Activated CD8-positive, alpha-beta T cell treated with anti-CD3 and anti-CD28 coated beads for 36 hours (primary cell): Measurements from ENCODE around the gene SLIT3. TPM values are rescaled to one million over a fixed set of nuclear protein-coding genes. Genes with fewer than 3 reads are reported as not detected.

ENCODE experiments used
- ATAC-seq: fragments of 200-7000 bp; cut with Tn5 transposase; one replicate; pipeline ENCODE4 v1.10.0; 2021; ENCODE audit warnings: mild to moderate bottlenecking, moderate library complexity
- CTCF ChIA-PET: fragments of 350-600 bp; sonication (Branson Sonifier 250); formaldehyde crosslinking; loops from one replicate; lab custom pipeline; 2021; ENCODE audit warnings: antibody characterized with exemption; lab: Charles Lee
- POLR2A ChIA-PET: fragments of 350-600 bp; sonication (Branson Sonifier 250); formaldehyde crosslinking; loops from one replicate; lab custom pipeline; 2021; ENCODE audit warnings: antibody characterized with exemption; lab: Charles Lee
- DNase-seq: peaks from one replicate; pipeline ENCODE4 v3.0.0-alpha.2; 2020
- H3K27ac Mint-ChIP-seq: one replicate; pipeline ENCODE4 v1.8.0; 2021; ENCODE audit warnings: mild to moderate bottlenecking, mixed read lengths
- H3K27me3 Mint-ChIP-seq: one replicate; pipeline ENCODE4 v1.8.0; 2021; ENCODE audit warnings: mixed read lengths
- H3K36me3 Mint-ChIP-seq: one replicate; pipeline ENCODE4 v1.8.0; 2021; ENCODE audit warnings: low read depth, mixed read lengths
- H3K4me1 Mint-ChIP-seq: one replicate; pipeline ENCODE4 v1.8.0; 2021; ENCODE audit warnings: low read depth, mixed read lengths
- H3K4me3 Mint-ChIP-seq: one replicate; pipeline ENCODE4 v1.8.0; 2021; ENCODE audit warnings: mild to moderate bottlenecking, moderate library complexity, mixed read lengths
- H3K9me3 Mint-ChIP-seq: one replicate; pipeline ENCODE4 v1.8.0; 2021; ENCODE audit warnings: mixed read lengths
- intact Hi-C: fragments of 100-400 bp; cut with micrococcal nuclease; formaldehyde crosslinking; loops from one replicate; pipeline ENCODE4 v1.10.0; 2022
- total RNA-seq, 2 experiments: library from RNA; stranded (reverse); gene quantifications; one replicate each; pipeline ENCODE4 v1.2.3, GENCODE V29; 2021
- TF ChIP-seq, protein P1 (sequence below): fragments of 200-600 bp; IDR thresholded peaks from one replicate; pipeline ENCODE4 v1.8.0; 2022; ENCODE audit warnings: antibody characterized with exemption, mild to moderate bottlenecking

Gene SLIT3
- total RNA-seq, 2 experiments from 2014 or later: 0.69 to 0.74 TPM

DNA sequence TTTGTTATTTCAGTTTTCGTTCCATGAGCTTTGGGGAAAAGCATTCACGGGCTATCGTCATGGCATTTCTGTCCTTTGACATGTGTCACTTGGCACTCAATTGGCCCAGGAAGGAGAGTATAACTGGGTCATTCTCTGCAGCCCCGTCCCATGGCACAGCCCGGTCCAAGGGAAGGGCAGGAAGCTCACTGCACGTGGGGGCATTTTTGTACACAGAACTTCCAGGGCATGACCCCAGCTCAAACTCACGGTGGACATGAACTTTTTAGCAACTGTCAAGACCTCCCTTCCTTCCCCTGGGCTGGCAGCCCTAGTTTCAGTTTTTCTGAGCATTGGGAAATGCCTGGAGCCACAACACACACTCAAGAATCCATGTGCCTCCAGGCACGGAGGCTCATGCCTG, 560.1 kb downstream of the SLIT3 start:
- no peak overlapping the region for H3K27ac Mint-ChIP-seq
- DNase-seq (no peak), ATAC-seq (no peak)
- POLR2A ChIA-PET: no interaction called here
- TF ChIP-seq, protein P1, sequence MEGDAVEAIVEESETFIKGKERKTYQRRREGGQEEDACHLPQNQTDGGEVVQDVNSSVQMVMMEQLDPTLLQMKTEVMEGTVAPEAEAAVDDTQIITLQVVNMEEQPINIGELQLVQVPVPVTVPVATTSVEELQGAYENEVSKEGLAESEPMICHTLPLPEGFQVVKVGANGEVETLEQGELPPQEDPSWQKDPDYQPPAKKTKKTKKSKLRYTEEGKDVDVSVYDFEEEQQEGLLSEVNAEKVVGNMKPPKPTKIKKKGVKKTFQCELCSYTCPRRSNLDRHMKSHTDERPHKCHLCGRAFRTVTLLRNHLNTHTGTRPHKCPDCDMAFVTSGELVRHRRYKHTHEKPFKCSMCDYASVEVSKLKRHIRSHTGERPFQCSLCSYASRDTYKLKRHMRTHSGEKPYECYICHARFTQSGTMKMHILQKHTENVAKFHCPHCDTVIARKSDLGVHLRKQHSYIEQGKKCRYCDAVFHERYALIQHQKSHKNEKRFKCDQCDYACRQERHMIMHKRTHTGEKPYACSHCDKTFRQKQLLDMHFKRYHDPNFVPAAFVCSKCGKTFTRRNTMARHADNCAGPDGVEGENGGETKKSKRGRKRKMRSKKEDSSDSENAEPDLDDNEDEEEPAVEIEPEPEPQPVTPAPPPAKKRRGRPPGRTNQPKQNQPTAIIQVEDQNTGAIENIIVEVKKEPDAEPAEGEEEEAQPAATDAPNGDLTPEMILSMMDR: no peak
- no peak overlapping the region for H3K4me3 Mint-ChIP-seq
- H3K9me3 Mint-ChIP-seq: no peaks in the 10 kb centered on the region
- CTCF ChIA-PET: interaction anchor here (0.7 kb wide), 1 partner anchor 187 kb away, joined by 3 read pairs; no protein-coding TSS in a partner anchor
- peaks cover 2% of the 10 kb centered on the region for H3K4me1 Mint-ChIP-seq
- H3K36me3 Mint-ChIP-seq: no peaks in the 10 kb centered on the region
- peaks cover 5% of the 10 kb centered on the region for H3K27me3 Mint-ChIP-seq
- intact Hi-C loops: no loop called here

DNA sequence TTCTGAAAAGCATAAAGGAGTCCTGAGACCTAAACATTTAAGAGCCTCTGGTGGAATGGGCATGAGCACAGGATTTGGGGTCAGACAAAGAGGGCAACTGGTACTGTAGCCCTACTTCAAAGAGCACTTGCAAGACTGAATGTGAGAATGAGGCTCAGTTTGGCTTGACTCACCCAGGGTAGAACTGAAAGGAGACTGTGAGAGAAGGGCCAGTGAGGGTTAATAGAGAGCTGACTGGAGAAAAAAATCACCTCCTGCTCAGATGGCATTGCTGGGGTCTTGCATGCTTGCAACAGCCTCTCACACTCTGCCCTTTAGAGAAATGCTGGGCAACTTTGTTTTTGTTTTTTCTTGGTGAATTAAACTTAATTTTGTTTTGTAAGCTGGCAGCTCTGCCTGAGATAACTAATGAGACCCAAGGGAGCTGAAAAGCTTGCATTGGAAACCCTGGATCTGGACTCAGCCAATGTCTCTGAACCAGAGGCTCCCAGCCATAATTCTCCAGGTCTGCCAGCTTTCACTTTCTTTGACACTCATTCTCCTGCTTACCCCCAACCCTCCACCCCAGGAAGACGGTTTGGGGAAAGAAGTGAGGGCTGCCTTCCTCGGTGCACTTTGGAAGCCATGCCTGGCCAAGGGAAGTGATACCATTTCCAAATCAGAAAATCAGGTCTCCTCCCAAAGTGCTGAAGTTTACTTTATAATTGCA, 560.7 kb downstream of the SLIT3 start:
- Mint-ChIP-seq H3K27ac (no peak overlapping the region), H3K9me3 (no peaks in the 10 kb centered on the region), H3K36me3 (no peaks in the 10 kb centered on the region), H3K4me1 (peaks cover 4% of the 10 kb centered on the region), H3K27me3 (peaks cover 5% of the 10 kb centered on the region), H3K4me3 (no peak overlapping the region)
- DNase-seq (no peak), ATAC-seq (no peak)
- ChIA-PET CTCF (no interaction called here), POLR2A (no interaction called here)
- intact Hi-C loops: no loop called here
- TF ChIP-seq, protein P1: no peak

DNA sequence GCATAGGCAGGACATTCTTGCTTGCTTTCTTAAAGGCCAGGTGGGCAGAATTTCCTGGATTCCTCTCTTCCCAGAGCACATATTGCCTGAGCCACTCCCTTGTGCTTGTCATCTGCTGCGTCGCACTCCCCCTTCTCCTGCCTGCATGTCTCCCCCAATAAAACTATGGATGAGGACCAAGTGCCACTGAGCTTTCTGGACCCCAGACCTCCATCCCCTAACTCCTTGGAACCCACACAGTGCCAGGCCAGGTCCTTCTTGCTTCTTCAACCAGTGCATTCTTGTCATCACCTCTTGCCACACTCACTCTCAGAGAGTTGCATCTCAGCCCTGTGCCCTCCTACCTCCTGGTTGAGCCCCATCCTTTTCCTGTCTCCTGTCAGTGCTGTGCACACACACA, 563.9 kb downstream of the SLIT3 start:
- no peak overlapping the region for H3K4me3 Mint-ChIP-seq
- CTCF ChIA-PET: no interaction called here

DNA sequence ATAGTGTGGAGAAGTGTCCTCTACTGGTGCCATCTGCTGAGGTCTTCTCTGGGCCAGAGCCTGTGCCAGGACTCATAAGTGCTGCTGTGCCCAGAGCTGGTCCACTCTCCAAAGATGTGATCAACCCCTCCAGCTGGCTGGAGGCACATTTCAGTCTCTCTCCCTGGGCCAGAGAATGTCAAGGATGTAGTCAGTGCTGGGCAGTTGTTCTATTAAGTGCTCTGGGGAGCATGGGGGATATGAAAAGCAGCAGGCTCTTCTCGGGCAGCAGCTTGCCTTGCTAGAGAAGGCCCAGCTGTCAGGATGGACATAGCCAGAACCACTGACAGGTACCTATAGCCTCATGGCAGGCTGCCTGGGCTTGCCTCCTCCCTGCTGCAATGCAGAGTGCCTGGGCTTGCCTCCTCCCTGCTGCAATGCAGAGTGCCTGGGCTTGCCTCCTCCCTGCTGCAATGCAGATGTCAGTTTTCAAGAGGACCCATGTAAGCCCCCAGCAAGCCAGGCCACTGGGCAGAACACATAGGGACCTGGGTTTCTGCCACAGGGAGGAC, 564.6 kb downstream of the SLIT3 start:
- intact Hi-C loops: no loop called here

More for the DNA sequence above, 563.9 kb downstream of the SLIT3 start:
- POLR2A ChIA-PET: no interaction called here
- Mint-ChIP-seq H3K9me3 (no peaks in the 10 kb centered on the region), H3K27ac (no peak overlapping the region), H3K27me3 (peaks cover 8% of the 10 kb centered on the region), H3K4me1 (peaks cover 7% of the 10 kb centered on the region), H3K36me3 (no peaks in the 10 kb centered on the region)
- intact Hi-C loops: no loop called here
- TF ChIP-seq, protein P1: no peak
- ATAC-seq: no peak
- DNase-seq: no peak

More for the DNA sequence above, 564.6 kb downstream of the SLIT3 start:
- no peak for DNase-seq
- POLR2A ChIA-PET: no interaction called here
- Mint-ChIP-seq H3K36me3 (no peaks in the 10 kb centered on the region), H3K27ac (no peak overlapping the region), H3K27me3 (peaks cover 7% of the 10 kb centered on the region), H3K9me3 (no peaks in the 10 kb centered on the region), H3K4me1 (peaks cover 7% of the 10 kb centered on the region), H3K4me3 (no peak overlapping the region)
- no peak for ATAC-seq
- TF ChIP-seq, protein P1: no peak
- CTCF ChIA-PET: no interaction called here
